G401 (cell line): ENCODE results near the gene C11orf91. TPM values are rescaled to one million over a fixed set of nuclear protein-coding genes. Genes with fewer than 3 reads are reported as not detected.
A peak's percentile ranks its signal among the peaks of the same experiment; 100 is the strongest.
"Not testable (repeated sequence)": the region's sequence is repeated elsewhere in the genome, so short reads cannot be mapped to it uniquely, and the experiment has no call there.

Experiments
- DNase-seq: peaks from one replicate; pipeline ENCODE4 v3.0.0-alpha.2; 2015; ENCODE audit warnings: low spot score
- in situ Hi-C: cut with HindIII; loops from 2 replicates; pipeline ENCODE4 v1.10.0; 2016; ENCODE audit warnings: low sequenced_read_pairs, mixed read lengths
- total RNA-seq: library from RNA; depleted of rRNA; stranded (reverse); fragments of >200 nt; shearing (Covaris generic); gene quantifications from 2 replicates; pipeline ENCODE4 v1.2.3, GENCODE V29; 2014

Gene C11orf91
- total RNA-seq, 1 experiment from 2014 or later = not detected

DNA sequence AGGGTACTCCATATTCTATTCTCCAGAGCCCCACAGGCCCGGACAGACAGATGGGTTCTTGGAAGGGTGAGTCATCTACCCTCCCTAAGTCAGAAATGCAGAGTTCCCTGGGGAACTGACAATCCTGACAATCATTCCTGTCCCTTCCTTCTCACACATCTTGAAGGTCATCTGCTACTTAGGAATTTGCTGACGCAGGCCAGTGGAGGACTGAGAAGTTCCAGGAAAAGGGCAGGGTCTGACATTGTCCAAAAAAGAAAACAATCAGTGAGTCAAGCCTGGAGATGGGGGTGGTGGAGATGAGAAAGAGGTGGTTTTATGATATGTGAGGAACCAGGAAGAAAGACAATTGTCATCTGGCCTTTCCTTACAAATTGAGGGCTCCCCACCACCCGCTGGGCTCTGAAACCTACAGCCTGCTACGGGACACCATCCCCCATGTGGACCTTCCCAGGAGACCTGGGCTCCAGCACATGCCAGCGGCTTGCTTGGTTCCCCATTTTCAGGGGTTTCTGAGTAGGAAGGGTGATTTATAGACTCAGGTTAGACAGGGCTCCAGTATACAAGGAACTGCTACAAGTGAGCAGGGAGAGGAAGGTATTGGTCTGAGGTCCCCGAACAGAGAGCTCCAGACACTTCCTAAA lies 22.7 kb upstream of the C11orf91 start:
- DNase-seq = no peak
- in situ Hi-C loops = no loop called here

DNA sequence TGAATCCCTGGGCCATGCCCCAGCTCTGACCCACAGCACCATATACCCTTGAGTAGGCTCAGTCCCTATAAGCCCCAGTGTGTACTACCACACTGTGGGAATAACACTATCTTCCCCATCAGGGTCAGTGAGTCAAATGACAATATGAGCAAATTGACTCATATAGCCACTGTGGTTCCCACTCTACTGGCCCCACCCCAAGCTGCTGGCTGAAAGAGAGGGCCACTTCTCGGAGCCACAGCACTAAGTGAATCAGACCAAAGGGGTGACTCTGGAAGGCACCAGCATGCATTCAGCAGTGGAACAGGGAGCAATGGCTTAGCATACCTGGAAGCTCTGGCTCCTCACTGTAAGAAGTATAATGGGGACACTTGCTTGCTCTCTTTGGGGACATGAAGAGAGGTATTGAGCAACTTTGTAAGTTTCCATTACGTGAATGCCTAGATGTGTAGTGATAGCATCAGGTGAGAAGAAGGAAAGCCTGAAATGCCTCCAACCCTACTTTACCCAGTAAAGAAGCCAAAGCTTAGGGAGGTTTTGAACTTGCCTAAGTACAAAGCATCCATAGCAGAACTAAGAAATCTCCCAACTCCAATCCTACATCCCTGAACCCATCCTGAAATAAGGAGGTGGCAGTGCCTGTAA lies 22.1 kb upstream of the C11orf91 start:
- in situ Hi-C loops = no loop called here
- no peak for DNase-seq

DNA sequence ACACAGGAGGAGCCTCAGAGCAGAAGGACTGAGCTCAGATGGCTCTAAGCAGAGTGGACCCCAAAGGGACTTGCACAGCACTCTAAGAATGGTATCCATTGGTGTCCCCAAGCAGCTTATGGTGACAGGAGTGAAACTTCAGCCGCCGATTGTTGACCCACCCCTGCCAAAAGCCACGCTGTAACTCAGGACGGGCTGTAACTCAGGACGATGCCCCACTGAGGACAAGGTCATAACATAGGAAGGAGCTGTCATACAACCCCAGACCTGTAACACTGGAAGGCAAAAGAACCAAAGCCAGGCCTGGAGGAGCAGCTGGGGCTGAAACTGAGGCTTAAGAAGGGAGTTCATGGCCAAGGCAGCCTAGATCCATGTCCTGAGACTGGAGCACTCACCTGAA lies 21.4 kb upstream of the C11orf91 start:
- no peak for DNase-seq
- in situ Hi-C loops = no loop called here

DNA sequence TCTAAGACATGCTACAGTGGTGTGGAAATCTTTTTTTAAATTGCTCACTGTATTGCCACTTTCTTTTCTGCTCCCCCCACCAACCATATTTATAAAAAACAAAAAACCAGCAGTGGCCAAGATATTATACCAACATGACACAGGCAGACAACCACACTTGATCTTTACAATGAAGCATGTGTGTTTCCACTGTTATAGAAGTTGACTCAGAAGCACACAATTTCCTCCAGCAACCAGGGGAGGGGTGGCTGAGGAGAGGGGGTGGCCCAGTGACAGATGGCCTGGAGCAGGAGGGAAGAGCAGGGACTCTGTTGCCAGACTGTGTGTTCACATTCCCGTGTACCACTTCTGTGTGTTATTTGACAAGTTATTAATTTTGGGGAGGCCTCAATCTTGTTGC lies 20.8 kb upstream of the C11orf91 start:
- in situ Hi-C loops = no loop called here
- peak; percentile 88 for DNase-seq

DNA sequence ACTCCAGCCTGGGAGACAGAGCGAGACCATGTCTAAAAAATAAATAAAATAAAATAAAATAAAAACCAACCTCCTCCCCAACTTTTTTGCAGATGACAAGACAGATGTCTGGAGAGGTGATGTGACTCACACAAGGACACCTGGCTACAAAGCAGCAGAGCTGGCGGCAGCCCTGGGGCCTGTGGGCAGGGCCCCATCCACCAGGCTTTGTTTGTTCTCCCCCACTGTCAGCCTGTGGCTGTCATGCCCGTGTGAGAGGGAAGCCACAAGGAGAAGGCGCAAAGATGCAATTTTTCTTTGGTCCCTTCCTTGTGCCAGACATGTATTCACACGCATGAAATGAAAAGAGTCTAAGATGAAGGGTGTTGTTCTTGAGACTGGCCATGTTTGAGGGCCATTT lies 19.0 kb upstream of the C11orf91 start:
- DNase-seq = no peak
- in situ Hi-C loops = no loop called here

DNA sequence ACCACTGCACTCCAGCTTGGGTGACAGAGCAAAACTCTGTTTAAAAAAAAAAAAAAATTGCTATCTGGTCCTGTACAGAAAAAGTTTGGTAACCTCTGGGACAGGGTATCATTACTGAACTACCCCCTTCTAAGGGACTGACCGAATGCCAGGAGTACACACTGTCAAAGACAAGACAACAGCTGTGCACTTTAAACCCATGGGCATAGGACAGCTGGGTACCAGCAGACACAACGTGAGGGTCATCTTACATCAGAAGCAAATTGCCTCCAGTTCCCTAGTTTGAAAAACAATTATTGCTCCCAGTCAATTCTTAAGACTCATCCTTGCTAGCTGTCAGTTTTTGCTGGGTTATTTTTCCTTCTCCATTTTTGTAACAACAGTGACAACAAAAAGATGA lies 17.8 kb upstream of the C11orf91 start:
- in situ Hi-C loops = no loop called here
- no peak for DNase-seq

DNA sequence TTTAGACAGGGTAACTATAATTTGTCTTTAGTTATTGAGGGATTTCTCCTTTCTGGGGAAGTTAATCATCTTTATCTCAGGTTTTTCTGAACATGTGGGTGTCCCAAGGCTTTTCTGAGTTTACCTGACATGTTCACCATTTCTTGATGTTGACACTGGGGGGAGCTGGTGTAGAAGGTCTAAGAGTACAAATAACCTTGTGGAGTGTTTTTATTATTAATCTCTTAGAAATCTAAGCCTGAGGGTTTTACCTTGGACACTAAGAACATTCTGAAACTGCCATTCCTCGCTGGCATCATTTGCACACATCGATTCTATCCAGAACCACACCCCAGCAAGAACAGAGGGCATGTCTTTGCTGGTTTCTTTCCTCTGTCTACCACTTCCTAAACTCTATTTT lies 15.6 kb upstream of the C11orf91 start:
- in situ Hi-C loops = no loop called here
- DNase-seq = peak; percentile 51

DNA sequence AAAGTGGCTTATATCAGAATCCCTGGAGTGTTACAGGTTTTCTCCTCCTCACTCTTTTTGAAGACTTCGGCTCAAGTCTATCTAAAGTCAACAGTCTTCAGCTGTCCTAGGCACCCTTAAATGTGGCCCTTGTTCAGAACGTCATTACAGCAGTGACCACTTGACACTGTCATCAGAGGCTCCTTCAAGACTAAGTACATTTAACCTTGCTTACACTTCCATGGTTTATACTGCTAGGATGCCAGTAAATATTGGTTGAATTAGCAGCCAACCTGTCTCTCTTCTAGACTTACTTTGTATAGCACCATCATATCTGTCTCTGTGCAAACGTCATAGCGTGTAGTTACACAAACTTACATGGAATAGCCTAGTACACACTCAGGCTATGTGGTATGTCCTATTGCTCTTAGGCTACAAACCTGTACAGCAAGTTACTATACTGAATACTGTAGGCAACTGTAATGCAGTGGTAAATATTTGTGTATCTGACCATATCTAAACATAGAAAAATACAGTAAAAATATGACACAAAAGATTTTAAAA lies 13.3 kb upstream of the C11orf91 start:
- in situ Hi-C loops = no loop called here
- no peak for DNase-seq

DNA sequence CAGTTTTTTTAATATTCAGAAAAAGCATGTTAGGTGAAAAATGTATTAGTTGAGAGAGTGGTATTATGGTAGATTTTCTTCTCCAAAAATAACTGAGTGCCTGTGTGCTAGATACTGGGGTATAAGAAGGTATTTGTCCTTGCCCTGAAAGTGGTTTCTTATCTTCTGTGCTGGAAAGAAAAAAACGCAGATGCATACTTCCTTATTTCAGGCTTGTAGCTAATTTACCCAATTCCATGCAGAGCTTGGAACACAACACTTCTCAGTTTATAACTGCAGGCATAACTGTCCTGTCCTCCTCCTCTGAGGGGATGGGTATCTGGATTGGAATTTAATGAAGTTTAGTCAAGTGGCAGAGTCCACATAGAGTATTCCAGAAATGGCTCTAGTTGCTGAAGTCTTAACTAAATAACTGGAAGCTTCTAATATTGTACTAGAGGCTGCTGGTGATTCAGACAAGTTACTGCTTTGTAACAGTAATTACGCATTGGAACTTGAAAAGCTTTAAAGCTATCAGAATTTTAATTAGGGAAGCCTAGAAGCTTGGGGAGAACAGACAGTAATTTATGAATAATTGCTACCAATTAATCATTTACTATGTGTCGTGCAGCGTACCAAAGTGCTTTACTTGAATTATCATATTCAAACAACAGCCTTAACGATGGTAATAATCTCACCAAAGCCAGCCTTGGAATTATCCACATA lies 12.7 kb upstream of the C11orf91 start:
- in situ Hi-C loops = no loop called here

DNA sequence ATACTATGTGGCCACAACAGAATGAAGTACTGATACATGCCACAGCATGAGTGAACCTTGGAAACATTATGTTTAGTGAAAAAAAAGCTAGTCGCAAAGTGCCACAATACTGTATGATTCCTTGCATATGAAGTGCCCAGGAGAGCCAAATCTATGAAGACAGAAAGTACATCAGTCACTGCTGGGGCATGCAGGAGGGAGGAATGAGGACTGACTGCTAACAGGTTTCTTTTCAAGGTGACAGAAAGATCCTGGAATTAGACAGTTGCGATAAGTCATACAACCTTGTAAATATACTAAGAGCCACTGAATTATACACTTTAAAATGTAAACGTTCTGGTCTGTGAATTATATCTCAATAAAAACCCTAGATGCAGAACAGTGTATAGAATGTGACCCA lies 11.8 kb upstream of the C11orf91 start:
- in situ Hi-C loops = no loop called here
- DNase-seq = no peak

More for the DNA sequence above, 12.7 kb upstream of the C11orf91 start:
- no peak for DNase-seq

DNA sequence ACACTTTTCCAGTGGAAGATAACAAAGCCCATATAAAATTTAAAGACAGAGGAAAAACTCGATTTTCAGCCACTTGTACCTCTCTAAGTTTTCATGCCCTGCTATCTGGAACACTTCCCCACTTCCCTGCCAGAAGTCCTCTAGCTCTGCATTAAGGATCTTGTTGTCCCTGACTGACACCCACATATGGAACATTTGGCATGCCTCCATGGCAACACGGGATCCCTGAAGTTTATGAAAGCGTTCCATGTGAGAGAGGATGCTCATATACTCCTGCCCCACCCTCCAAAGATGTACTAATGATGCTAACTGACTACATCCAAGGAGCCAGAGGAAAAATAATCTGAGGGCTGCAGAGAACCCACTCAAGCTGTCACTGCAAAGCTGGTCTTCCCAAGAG lies 8.8 kb upstream of the C11orf91 start:
- DNase-seq = peak; percentile 64
- in situ Hi-C loops = no loop called here

DNA sequence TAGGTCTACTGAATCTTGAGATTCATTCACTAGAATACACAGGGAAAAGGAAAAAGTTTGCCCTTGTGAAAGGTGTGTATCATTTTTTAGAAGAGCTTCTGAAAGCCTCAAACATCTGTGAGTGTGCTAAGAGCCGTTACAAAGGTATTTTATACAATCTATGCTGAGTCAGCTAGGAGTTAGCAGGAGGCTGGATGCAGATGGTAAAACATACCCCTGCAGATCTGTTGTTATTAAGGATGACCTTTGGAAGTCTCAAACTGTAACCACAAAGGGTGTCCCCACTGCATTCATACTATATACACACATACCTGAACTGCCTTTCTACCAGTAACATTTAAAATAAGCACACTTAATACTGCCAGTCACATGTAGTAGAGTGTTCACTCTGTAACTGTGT lies 8.4 kb upstream of the C11orf91 start:
- in situ Hi-C loops = no loop called here
- no peak for DNase-seq

DNA sequence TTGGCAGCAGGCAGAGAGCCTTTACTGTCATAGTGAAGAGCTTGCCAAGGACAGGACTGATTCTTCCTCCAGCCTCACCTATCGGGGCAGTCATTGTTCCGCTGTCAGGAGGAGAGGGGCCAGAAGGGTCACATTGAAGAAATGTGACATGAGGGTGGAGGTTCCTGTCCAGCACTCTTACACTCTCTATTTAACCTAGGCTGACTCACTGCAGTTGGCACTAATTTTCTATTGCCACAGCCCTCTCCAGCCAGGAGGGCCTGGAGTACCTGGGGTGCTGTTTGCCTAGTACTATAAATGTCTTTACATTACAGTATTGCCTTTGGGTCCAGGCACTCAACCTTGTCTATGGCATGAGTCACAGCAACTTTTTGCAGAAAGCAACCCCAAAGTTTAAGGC lies 7.2 kb upstream of the C11orf91 start:
- in situ Hi-C loops, DNase-seq: not testable (repeated sequence)

DNA sequence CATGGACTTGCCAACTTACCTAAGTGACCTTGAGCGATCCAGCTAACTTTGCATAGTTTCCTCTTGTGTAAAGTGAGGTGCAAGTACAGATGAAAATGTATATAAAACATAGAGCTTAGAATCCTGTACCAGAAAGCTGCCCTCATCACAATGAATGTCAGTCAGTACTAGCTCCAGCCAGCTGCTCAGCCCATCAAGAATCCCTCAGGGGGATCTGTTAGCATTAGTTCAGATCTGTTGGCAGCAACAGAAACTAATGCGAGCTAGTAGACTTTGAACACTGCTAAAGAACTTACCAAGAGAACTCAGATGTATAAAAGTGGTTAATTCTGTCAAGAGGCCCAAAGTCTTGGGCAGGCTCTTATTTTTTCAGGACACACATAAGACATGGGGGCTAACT lies 6.3 kb upstream of the C11orf91 start:
- DNase-seq = no peak
- in situ Hi-C loops = no loop called here

DNA sequence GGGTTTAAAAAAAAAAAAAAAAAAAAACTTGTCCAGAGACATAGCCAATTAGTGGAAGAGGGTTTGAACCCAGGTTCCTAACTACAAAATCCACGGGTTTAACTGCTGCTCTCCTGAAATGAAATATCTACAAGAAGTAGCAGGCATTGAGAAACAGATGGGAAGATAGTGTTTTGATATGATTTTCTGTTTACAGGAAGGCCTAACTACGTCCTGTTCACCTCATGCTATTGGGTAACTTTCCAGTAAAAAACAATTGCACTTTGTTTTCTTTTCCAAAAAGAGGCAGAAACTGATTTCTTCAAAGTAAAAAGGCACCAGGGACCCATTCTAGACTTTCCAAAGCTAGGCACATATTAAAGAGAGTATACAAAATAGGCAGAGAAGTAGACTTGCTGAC lies 5.9 kb upstream of the C11orf91 start:
- in situ Hi-C loops = no loop called here
- no peak for DNase-seq

DNA sequence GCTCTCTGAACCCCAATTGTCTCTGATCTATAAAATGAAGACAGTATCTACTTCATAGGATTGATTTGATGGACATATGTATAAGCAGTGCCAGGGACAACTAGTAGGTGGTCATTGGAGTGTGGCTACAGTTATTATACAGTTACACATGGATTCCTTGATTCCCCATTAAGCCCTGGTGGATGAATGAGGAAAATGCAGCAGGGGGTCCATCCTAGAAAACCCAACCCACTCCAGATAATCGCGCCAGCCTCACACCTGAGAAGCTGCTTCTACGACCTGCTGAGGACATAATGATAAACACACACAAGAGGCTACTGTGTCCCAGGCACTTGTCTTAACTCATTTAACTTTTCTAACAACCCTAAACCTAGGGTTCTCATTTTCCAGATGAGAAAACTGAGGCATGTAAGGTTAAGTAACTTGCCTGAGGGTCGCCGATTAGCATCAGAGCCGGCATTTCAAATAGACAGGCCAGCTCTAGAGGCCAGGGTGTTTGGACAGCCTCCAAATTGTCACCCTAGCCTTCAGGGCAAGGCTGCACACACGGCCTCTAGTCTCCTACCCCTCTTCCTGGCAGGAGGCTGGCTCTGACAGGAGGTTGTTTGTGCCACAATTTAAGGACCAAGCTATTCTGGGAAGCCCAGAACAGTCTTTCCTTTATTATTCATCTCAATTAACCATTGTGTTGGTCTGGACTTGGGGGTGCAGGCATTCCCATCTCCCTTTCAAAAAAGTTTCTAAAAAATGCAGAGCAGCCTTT lies 3.8 kb upstream of the C11orf91 start:
- in situ Hi-C loops = no loop called here

DNA sequence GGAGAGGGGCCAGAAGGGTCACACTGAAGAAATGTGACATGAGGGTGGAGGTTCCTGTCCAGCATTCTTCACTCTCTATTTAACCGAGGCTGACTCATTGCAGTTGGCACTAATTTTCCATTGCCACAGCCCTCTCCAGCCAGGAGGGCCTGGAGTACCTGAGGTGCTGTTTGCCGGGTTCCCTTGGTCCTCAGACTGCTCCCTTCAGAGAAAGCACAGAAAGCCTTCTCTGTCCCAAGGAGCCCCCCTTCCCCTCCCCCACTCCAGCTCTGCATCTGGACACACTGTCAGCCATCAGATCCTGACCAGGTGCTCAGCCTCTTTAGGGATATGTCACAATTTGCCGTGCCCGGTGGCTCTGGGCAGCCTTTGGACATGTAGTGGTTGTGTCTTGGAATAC lies 3.2 kb upstream of the C11orf91 start:
- DNase-seq = no peak
- in situ Hi-C loops = no loop called here

More for the DNA sequence above, 3.8 kb upstream of the C11orf91 start:
- no peak for DNase-seq

DNA sequence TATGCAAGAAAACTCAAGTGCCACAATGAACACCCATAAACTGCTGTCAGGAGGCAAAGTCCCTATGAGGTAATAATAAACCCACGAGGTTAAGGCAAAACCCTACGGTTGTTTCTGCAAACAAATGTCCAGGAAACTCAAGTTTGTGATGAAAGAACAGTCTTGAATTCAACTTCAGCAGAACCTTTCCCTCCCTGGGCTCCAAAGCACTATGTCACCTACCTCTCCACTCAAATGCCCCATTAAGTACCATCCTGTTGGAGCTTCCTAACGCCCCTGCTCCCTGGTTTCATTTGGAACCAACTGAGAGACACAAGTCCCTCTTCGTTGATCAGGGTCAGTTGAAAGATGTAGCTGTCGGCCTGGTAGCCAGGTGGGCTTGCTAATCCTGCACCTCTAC lies 2.6 kb upstream of the C11orf91 start:
- in situ Hi-C loops = no loop called here
- no peak for DNase-seq

DNA sequence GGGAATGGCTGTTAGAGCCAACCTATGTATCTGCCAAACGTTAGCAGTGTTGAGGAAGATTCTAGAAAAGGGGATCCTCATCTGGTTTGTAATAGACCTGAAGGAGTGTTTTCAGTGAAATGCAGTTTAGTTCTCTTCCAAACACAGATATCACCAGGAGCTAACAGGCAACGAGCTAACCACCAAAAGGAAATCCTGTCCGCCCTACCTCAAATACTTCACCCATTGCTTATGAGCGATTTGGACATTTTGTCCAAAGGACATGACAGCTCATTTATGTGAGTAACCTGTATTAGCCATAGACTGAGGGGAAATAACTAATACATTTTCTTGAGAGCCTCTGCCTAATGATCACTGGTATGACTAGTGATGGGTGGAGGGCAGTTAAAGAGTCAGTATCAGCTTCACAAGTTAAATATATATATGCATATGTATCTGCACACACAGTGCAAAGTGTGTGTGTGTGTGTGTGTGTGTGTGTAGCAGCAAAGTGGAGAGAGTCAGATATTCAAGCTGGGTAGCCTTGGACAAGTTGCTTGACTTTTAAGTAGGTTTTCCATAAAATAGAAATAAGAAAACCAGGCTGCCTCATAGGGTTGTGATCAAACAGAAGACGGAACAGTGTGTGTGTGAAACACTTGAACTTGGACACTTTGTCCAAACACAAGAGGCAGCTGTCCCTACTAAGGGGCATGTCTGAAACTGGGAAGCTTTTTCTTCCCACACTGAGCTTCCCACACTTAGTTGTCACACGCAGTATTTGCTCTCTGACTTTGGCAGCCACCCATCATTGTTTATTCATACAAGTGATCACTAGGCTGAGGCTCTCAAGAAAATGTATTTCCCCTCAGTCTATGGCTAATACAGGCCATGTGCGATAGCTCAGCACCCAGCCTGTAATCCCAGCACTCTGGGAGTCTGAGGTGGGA lies 940 bp upstream of the C11orf91 start:
- no peak for DNase-seq
- in situ Hi-C loops = no loop called here
